CD1c-positive myeloid dendritic cell (primary cell): Measurements from ENCODE around the gene GRK2.

Source experiments
- DNase-seq: peaks from one replicate; pipeline ENCODE4 v3.0.0-alpha.2; 2016; ENCODE audit errors: extremely low spot score

Gene GRK2

GRCh38 chr11:67299471-67300191, 33.4 kb downstream of the GRK2 start:
- no peak for DNase-seq

- DNase-seq: no peak
Observed at GRCh38 chr11:67300256-67300755, 34.0 kb downstream of the GRK2 start.

- no peak for DNase-seq
Observed at GRCh38 chr11:67300756-67301312, 34.6 kb downstream of the GRK2 start.

- DNase-seq: no peak
Observed at GRCh38 chr11:67301313-67301921, 35.1 kb downstream of the GRK2 start.

- peak; percentile 32 for DNase-seq
Observed at GRCh38 chr11:67301951-67302516, 35.8 kb downstream of the GRK2 start.

- peak; percentile 56 for DNase-seq
Observed at GRCh38 chr11:67302571-67303131, 36.4 kb downstream of the GRK2 start.

GRCh38 chr11:67303132-67303834, 37.0 kb downstream of the GRK2 start, which contains the start of gene SSH3:
Gene SSH3 (plus strand): TSS chr11:67303530. CDS start chr11:67303626, 96 bp downstream.
- peak; percentile 59 for DNase-seq

GRCh38 chr11:67303835-67304411, 37.6 kb downstream of the GRK2 start:
- DNase-seq: peak; percentile 32

- no peak for DNase-seq
Observed at GRCh38 chr11:67304511-67305113, 38.3 kb downstream of the GRK2 start.

GRCh38 chr11:67306769-67307544, 40.7 kb downstream of the GRK2 start:
- DNase-seq: no peak

- no peak for DNase-seq
Observed at GRCh38 chr11:67307545-67308001, 41.3 kb downstream of the GRK2 start.

GRCh38 chr11:67308031-67308866, 42.0 kb downstream of the GRK2 start:
- DNase-seq: no peak

GRCh38 chr11:67309166-67309565, 42.9 kb downstream of the GRK2 start:
- DNase-seq: no peak

GRCh38 chr11:67309661-67310061, 43.4 kb downstream of the GRK2 start:
- DNase-seq: no peak

GRCh38 chr11:67310246-67311050, 44.2 kb downstream of the GRK2 start:
- DNase-seq: no peak

GRCh38 chr11:67311051-67311555, 44.8 kb downstream of the GRK2 start:
- no peak for DNase-seq

- peak; percentile 24 for DNase-seq
Observed at GRCh38 chr11:67311556-67312082, 45.3 kb downstream of the GRK2 start.
